ENCODE data around the gene DHRS7C.

GRCh38 chr17:9768381-9768934, 22.9 kb downstream of the DHRS7C start:
- TF ChIP-seq POLR2A (IDR thresholded peaks at IDR 0.05) (no peak), CTCF (IDR thresholded peaks at IDR 0.05) (peak; percentile 10 to 56 (median 39))
